Mammary epithelial cell (primary cell): Measurements from ENCODE around the gene PAX5.

Source experiments
- EZH2 ChIP-seq: IDR thresholded peaks from 2 replicates; pipeline ENCODE4 v1.6.1; 2012; ENCODE audit warnings: low read length, inconsistent platforms, borderline replicate concordance
- TF ChIP-seq, protein P1 (sequence below), 2 donors: IDR thresholded peaks in 1 of 2; conservative IDR thresholded peaks in 1 of 2; 2 replicates each; pipeline ENCODE4 v1.5.1; 2011 to 2012; ENCODE audit warnings: inconsistent platforms in 2 of 2, low read length in 2 of 2, mild to moderate bottlenecking in 2 of 2, control low read depth in 1 of 2, low read depth in 1 of 2; ENCODE audit not compliant: insufficient read depth in 1 of 2; ENCODE audit errors: extremely low read depth in 1 of 2

DNA sequence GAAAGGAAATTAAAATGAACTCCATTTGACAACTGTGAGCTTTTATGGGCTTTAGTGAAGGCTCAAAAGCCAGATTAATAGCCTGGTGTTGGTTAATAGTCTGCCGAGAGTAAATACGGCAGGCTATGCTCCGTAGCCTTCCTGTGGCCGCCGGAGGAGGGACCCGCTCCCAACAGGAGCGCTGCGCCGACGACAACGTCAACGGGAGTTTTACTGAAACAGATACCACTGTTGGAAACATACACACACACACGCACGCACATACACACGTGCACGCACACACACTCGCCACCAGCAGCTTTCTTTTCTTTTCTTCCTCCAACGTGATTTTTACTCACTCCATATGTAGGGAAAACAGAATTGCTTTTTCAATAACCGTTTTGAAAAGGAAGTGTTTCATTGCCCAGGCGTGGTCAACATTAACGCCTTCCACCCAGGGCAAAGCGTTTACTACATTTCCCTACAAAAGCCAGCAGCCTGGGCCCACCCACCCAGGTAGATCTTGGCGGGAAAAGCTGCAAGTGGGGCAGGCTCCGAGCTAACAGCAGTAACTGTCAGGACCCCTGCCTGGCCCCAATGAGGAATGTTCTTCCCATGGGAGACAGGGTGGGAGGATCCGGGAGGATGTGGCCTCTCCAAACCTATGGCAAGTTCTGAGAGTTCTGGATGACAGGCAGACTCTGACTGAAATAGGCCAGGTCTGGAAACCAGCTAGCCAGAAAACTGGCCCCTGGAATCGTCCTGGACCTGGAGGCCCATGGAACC, 72.3 kb downstream of the PAX5 start:
- TF ChIP-seq, protein P1, sequence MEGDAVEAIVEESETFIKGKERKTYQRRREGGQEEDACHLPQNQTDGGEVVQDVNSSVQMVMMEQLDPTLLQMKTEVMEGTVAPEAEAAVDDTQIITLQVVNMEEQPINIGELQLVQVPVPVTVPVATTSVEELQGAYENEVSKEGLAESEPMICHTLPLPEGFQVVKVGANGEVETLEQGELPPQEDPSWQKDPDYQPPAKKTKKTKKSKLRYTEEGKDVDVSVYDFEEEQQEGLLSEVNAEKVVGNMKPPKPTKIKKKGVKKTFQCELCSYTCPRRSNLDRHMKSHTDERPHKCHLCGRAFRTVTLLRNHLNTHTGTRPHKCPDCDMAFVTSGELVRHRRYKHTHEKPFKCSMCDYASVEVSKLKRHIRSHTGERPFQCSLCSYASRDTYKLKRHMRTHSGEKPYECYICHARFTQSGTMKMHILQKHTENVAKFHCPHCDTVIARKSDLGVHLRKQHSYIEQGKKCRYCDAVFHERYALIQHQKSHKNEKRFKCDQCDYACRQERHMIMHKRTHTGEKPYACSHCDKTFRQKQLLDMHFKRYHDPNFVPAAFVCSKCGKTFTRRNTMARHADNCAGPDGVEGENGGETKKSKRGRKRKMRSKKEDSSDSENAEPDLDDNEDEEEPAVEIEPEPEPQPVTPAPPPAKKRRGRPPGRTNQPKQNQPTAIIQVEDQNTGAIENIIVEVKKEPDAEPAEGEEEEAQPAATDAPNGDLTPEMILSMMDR (conservative IDR thresholded peaks at IDR 0.05 in 1 of 2, IDR thresholded peaks at IDR 0.05 in 1 of 2; ENCODE audit: extremely low read depth in 1 of 2, insufficient read depth in 1 of 2, low read depth in 1 of 2, low read length in 2 of 2): no peak
- no peak for TF ChIP-seq EZH2
